Upper lobe of right lung (tissue), 1 donor: Measurements from ENCODE around the gene HOXB3. TPM values are rescaled to one million over a fixed set of nuclear protein-coding genes. Genes with fewer than 3 reads are reported as not detected.
A peak's percentile ranks its signal among the peaks of the same experiment; 100 is the strongest.

Experiments
- ATAC-seq: fragments of 200-7000 bp; cut with Tn5 transposase; one replicate; pipeline ENCODE4 v1.9.1; 2020; ENCODE audit warnings: mild to moderate bottlenecking, moderate library complexity
- DNase-seq: peaks from one replicate; pipeline ENCODE4 v3.0.0-alpha.2; 2020
- H3K27ac ChIP-seq: fragments of 200-600 bp; one replicate; pipeline ENCODE4 v1.8.0; 2022
- H3K27me3 ChIP-seq: fragments of 200-600 bp; one replicate; pipeline ENCODE4 v1.8.0; 2022; ENCODE audit warnings: mild to moderate bottlenecking
- H3K36me3 ChIP-seq: fragments of 200-600 bp; one replicate; pipeline ENCODE4 v1.8.0; 2022
- H3K4me1 ChIP-seq: fragments of 200-600 bp; one replicate; pipeline ENCODE4 v1.8.0; 2022
- H3K4me3 ChIP-seq: fragments of 200-600 bp; one replicate; pipeline ENCODE4 v1.8.0; 2022; ENCODE audit warnings: mild to moderate bottlenecking
- H3K9me3 ChIP-seq: fragments of 200-600 bp; one replicate; pipeline ENCODE4 v1.8.0; 2022
- CTCF ChIP-seq: fragments of 200-600 bp; IDR thresholded peaks from one replicate; pipeline ENCODE4 v1.8.0; 2022; ENCODE audit warnings: antibody characterized with exemption
- intact Hi-C: fragments of 100-400 bp; cut with DNase I; formaldehyde crosslinking; loops from one replicate; pipeline ENCODE4 v1.11.0; 2022
- total RNA-seq: library from RNA; stranded (reverse); fragmentation: NEBNext Ultra II Directional; extraction: Animal tissue kit (Norgen Biotek cat#: 25700); gene quantifications from one replicate; pipeline ENCODE4 v1.2.1, GENCODE V29; 2021
- donor health status: DM: no; HTN: yes; CAD: no; lungs with severe emphysema.

The HOXB3 gene
- total RNA-seq, 1 donor from 2014 or later: 13.3 TPM

DNA sequence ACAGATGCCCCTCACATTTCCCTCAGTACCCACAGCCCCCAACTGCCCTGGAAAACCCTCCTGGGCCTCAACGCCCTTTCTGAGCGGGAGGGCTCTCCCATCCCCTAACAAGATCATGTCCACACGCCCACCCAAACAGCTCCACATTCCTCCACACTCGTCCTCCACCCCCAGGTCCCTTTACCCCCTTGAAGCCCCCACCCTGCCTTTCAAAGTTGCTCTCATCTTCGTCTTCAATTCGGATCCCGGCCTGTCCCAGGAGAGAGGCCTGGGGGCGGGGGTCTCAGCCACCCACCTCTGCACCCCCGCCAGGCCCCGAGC is 26.2 kb downstream of the HOXB3 start:
- peaks cover 17% of the 10 kb centered on the region for H3K4me1 ChIP-seq
- peak overlapping the region; percentile 35 for H3K4me3 ChIP-seq
- no peak for TF ChIP-seq CTCF
- ATAC-seq: no peak
- H3K27ac ChIP-seq: peak overlapping the region; percentile 59
- DNase-seq: no peak
- intact Hi-C loops: no loop called here
- peaks cover 42% of the 10 kb centered on the region for H3K27me3 ChIP-seq
- no peaks in the 10 kb centered on the region for H3K36me3 ChIP-seq
- no peaks in the 10 kb centered on the region for H3K9me3 ChIP-seq

- TF ChIP-seq CTCF: no peak
- H3K4me1 ChIP-seq: peaks cover 17% of the 10 kb centered on the region
- H3K27me3 ChIP-seq: peaks cover 39% of the 10 kb centered on the region
- H3K4me3 ChIP-seq: peak overlapping the region; percentile 8
- no peaks in the 10 kb centered on the region for H3K36me3 ChIP-seq
- ATAC-seq: no peak
- intact Hi-C loops: no loop called here
- no peak for DNase-seq
- H3K27ac ChIP-seq: peak overlapping the region; percentile 59
- no peaks in the 10 kb centered on the region for H3K9me3 ChIP-seq
Observed at GRCh38 chr17:48563385-48563838, 26.6 kb downstream of the HOXB3 start.

- H3K27me3 ChIP-seq: peaks cover 36% of the 10 kb centered on the region
- no peaks in the 10 kb centered on the region for H3K9me3 ChIP-seq
- intact Hi-C loops: no loop called here
- no peak for ATAC-seq
- H3K27ac ChIP-seq: peak overlapping the region; percentile 59
- peak overlapping the region; percentile 8 for H3K4me3 ChIP-seq
- TF ChIP-seq CTCF: no peak
- H3K4me1 ChIP-seq: peaks cover 16% of the 10 kb centered on the region
- DNase-seq: no peak
- no peaks in the 10 kb centered on the region for H3K36me3 ChIP-seq
Observed at GRCh38 chr17:48562934-48563333, 27.1 kb downstream of the HOXB3 start.

GRCh38 chr17:48561884-48562810 is 27.9 kb downstream of the HOXB3 start:
- no peak for DNase-seq
- no peak overlapping the region for H3K4me3 ChIP-seq
- no peaks in the 10 kb centered on the region for H3K36me3 ChIP-seq
- no peak for ATAC-seq
- H3K27ac ChIP-seq: no peak overlapping the region
- TF ChIP-seq CTCF: no peak
- intact Hi-C loops: no loop called here
- peaks cover 28% of the 10 kb centered on the region for H3K27me3 ChIP-seq
- no peaks in the 10 kb centered on the region for H3K9me3 ChIP-seq
- H3K4me1 ChIP-seq: peaks cover 8% of the 10 kb centered on the region

GRCh38 chr17:48559840-48560817 is 29.9 kb downstream of the HOXB3 start:
- intact Hi-C loops: no loop called here
- TF ChIP-seq CTCF: no peak
- Histone ChIP-seq H3K4me3 (peak overlapping the region; percentile 33), H3K36me3 (no peaks in the 10 kb centered on the region), H3K27ac (peak overlapping the region; percentile 51), H3K27me3 (peaks cover 25% of the 10 kb centered on the region), H3K9me3 (no peaks in the 10 kb centered on the region), H3K4me1 (peaks cover 8% of the 10 kb centered on the region)
- ATAC-seq (no peak), DNase-seq (peak; percentile 38)
